Raji (cell line): ENCODE data around the gene THSD7B.

ENCODE experiments used
- POLR2A ChIP-seq: IDR thresholded peaks from 2 replicates; pipeline ENCODE4 v1.6.1; 2011; ENCODE audit warnings: low read depth, low read length, control low read depth; ENCODE audit not compliant: insufficient read depth

The THSD7B gene

DNA sequence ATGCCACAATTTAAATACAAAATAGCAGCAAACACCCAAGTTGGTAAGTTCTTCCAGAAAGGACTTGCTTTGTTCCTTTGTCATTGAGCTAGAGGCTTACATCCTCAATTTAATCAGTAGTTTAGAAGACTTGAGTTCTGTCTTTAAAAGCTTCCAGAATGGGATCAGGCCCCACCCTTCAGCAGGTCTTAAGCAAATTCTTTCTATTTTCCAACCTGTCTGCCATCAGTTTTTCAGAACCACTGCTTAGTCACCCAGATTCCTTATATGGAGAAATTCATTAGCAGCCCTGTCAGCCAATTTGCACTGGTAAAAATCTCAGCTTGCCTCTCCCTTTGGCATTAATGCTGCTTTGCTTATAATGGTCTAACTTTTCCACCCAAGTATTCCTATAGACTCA, 935.3 kb downstream of the THSD7B start:
- no peak for TF ChIP-seq POLR2A

DNA sequence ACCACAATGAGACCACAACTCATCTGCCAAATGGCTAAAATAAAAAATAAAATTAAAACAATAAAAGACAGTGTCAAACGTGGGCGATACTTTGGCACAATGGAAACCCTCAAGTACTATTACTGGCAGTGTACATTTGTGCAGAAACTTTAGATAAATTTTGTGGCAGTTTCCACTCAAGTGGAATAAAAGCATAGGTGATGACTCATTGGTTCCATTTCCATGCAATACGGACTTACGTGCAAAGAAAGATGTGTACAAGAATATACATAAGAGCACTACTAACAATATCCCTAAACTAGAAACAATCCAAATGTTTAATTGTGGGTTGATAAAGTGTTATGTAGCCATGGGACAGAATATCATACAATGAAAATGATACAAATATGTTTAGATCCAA, 940.0 kb downstream of the THSD7B start:
- TF ChIP-seq POLR2A: no peak

DNA sequence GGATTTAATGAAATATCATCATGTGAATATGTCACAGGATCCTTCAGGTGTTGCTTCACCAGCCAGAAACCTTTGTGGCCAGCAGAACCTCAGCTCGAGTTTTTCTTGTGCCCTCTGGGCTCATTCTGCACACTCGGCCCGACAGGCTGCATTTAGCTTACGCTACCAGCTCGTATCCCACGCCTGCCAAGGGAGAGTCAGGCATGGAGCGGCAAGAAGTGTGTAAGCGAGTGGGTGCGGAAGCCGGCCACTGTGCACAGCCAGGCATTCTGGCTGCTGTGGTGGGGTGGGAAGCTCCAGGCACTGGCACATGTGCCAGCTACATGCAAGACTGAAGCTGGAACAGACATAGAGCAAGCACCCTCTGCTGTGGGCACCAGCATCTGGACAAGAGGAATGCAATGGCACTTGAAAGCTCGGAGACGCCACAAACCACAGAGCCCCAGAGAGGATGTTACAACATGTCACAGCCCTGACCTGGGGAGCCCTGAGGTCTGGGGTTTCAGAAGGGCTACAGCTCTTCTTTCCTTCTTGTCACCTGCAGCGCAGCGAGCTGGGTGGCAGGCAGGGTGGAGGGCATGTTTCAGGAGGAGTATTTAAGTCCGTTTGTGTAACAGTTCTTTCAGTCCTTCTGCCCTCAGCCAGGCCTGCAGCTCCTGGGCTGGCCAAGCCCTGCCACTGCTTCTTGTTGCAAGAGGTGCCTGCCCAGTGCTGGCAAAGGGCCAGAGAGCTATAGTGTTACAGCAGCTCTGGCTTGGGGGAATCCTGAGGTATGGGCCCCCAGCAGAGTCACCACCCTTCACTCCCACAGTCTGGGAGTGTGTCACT, 941.7 kb downstream of the THSD7B start:
- no peak for TF ChIP-seq POLR2A

DNA sequence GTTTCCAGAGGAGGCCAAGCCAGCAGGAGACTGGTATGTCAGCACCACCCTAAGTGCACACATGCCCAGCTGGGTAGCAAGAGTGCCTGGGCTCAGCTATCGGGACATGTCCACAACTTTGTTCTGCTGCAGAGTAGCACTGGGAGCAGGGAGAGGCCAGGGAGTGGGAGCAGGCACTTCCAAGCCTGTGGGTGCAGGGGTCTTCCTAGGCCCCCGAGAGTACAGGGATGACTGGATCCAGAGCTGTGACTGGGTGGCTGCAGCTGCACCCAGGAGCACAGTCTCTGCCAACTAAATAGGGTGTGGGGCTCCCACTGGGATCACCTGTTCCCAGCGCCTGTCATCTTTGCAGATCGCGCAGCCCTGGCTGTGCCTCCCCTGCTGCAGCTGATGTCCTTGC, 943.0 kb downstream of the THSD7B start:
- no peak for TF ChIP-seq POLR2A

DNA sequence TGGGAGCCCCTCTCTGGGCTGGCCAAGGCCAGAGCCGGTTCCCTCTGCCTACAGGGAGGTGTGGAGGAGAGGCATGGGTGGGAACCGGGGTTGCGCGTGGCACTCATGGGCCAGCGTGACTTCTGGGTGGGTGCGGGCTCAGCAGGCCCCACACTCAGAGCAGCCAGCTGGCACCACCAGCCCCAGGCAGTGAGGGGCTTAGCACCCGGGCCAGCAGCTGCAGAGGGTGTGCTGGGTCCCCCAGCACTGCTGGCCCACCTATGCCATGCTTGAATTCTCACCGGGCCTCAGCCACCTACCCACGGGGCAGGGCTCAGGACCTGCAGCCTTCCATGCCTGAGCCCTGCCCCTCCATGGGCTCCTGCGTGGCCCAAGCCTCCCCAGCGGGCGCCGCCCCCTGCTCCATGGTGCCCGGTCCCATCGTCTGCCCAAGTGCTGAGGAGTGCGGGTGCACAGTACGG, 950.4 kb downstream of the THSD7B start:
- no peak for TF ChIP-seq POLR2A

DNA sequence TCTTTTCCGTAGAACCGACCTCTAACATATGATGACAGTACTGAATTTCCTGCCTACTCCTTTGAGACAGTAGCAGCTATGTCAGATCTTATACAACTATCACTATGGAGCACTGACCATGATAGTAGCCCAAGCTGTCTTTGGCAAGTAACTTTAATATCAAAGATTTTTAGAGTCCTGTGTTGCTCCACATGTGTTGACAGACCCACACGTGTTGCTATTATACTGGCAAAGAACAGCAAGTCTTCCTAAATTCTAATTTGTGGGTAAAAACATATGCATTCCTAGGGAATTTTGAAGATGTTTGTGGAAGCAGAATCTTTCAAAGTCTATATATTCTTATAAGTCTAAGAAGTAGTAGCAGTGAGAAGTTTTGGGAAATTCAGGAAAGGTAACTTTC, 953.4 kb downstream of the THSD7B start:
- TF ChIP-seq POLR2A: no peak

DNA sequence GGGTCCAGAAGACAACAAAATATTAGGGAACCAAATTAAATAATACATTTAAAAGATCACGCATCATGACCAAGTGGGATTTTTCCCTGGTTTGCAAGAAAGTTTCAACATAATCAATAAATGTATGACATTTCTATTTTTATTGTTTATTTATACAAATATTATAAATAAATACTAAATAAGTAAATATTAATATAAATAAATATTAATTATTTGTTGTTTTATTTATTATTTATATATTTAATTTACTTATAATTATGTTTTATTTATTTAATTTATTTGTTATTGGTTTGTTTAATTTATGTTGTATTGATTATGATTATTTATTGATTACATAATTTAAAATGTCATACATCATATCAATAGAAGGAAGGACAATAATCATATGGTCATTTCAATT, 956.4 kb downstream of the THSD7B start:
- no peak for TF ChIP-seq POLR2A

DNA sequence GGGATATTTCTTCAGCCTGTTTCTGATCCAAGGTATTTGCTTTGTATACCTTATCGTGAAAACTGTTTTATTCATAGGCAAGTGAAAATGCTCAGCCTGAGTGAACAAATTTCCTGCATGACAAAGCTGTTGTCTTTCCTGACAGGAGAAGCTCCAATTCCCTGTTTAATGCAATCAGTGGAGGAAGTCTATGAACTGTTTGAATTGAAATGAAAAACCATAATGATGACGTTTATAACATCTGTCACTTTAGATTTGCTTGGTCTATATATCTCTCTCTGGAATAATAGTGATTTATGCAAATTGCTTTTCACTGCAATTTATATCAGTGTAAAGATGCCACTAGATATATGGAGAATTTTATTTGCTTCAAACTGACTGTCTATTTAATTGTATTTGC, 959.6 kb downstream of the THSD7B start:
- TF ChIP-seq POLR2A: no peak
